ENCODE measurements around the gene RBP2. TPM values are rescaled to one million over a fixed set of nuclear protein-coding genes. Genes with fewer than 3 reads are reported as not detected.

The RBP2 gene
- total and polyA plus RNA-seq, 2 of the 8 experiments (the other 6 are each of a cell fraction or from before 2014, with no cell fraction given), result not detected

- TF ChIP-seq POLR2AphosphoS5 (IDR thresholded peaks at IDR 0.05; ENCODE audit: low read depth, low read length) (no peak), YY1 (IDR thresholded peaks at IDR 0.05; ENCODE audit: low read depth, low read length) (no peak), CHD2 (IDR thresholded peaks at IDR 0.05; ENCODE audit: low read length) (no peak)
These were observed at the start of gene RBP2 (continued) for GRCh38 chr3:139476348-139476747.
